H1 (cell line): ENCODE data around the gene STXBP5. TPM values are rescaled to one million over a fixed set of nuclear protein-coding genes. Genes with fewer than 3 reads are reported as not detected.
A peak's percentile ranks its signal among the peaks of the same experiment; 100 is the strongest.

Experiments
- CTCF ChIA-PET: fragments of 300-600 bp; sonication (Branson Sonifier 250); formaldehyde crosslinking; loops from one replicate; lab custom pipeline; 2021; ENCODE audit not compliant: partially characterized antibody; lab: Charles Lee
- POLR2A ChIA-PET: fragments of 300-600 bp; sonication (Branson Sonifier 250); formaldehyde crosslinking; loops from one replicate; lab custom pipeline; 2021; ENCODE audit warnings: inconsistent platforms; ENCODE audit not compliant: partially characterized antibody; lab: Charles Lee
- DNase-seq, 2 experiments: peaks; one replicate each; pipeline versions ENCODE4 v3.0.0 to v3.0.0-alpha.2; 2010 to 2022; ENCODE audit warnings: low spot score in 2 of 2, low read depth in 1 of 2, mixed read lengths in 1 of 2
- FAIRE-seq: peaks from 2 replicates; lab custom pipeline; 2011; peaks lifted over from hg19 to GRCh38; lab: Jason Lieb, UNC
- H2AFZ ChIP-seq: 2 replicates; pipeline ENCODE4 v1.8.1; 2012; ENCODE audit warnings: low read length, inconsistent platforms
- H2AK5ac ChIP-seq: 2 replicates; pipeline ENCODE4 v1.6.1; 2013; ENCODE audit warnings: low read depth, low read length
- H2BK120ac ChIP-seq: replicated peaks from 2 replicates; pipeline ENCODE3; 2013; ENCODE audit warnings: low read depth, low read length, inconsistent platforms
- H2BK12ac ChIP-seq: 2 replicates; pipeline ENCODE4 v1.6.1; 2013; ENCODE audit warnings: low read depth, low read length
- H2BK15ac ChIP-seq: 2 replicates; pipeline ENCODE4 v1.6.1; 2013; ENCODE audit warnings: low read length
- H2BK20ac ChIP-seq: 2 replicates; pipeline ENCODE4 v1.6.1; 2013; ENCODE audit warnings: low read length
- H2BK5ac ChIP-seq: 2 replicates; pipeline ENCODE4 v1.6.1; 2013; ENCODE audit warnings: low read depth, low read length
- H3K14ac ChIP-seq: 2 replicates; pipeline ENCODE4 v1.6.1; 2013; ENCODE audit warnings: inconsistent platforms; ENCODE audit not compliant: insufficient read length
- H3K18ac ChIP-seq: 2 replicates; pipeline ENCODE4 v1.6.1; 2013; ENCODE audit warnings: low read length; ENCODE audit errors: extremely low read depth
- H3K23ac ChIP-seq: 2 replicates; pipeline ENCODE4 v1.6.1; 2013; ENCODE audit warnings: inconsistent platforms; ENCODE audit not compliant: insufficient read length
- H3K23me2 ChIP-seq: 2 replicates; pipeline ENCODE4 v1.6.1; 2013; ENCODE audit warnings: low read depth, low read length
- H3K27ac ChIP-seq: 2 replicates; pipeline ENCODE4 v1.6.1; 2011; ENCODE audit warnings: low read depth, low read length, inconsistent platforms
- H3K27me3 ChIP-seq, 4 experiments: replicated peaks in 1 of 4; 1 replicate in 1 of 4; 2 replicates in 3 of 4; pipeline versions ENCODE4 v1.6.1 to v1.8.1; 2011 to 2013; ENCODE audit warnings: low read length in 3 of 4, mild to moderate bottlenecking in 3 of 4, inconsistent platforms in 2 of 4, mixed read lengths in 2 of 4, moderate library complexity in 1 of 4; ENCODE audit not compliant: control insufficient read depth in 3 of 4, insufficient read depth in 3 of 4; ENCODE audit errors: extremely low read depth in 1 of 4
- H3K36me3 ChIP-seq, 4 experiments: 2 replicates each; pipeline versions ENCODE4 v1.6.1 to v1.8.1; 2011 to 2013; ENCODE audit warnings: mild to moderate bottlenecking in 4 of 4, low read length in 3 of 4, moderate library complexity in 2 of 4, control low read depth in 1 of 4, inconsistent platforms in 1 of 4; ENCODE audit not compliant: insufficient read depth in 4 of 4, control insufficient read depth in 2 of 4
- H3K4ac ChIP-seq: replicated peaks from 2 replicates; pipeline ENCODE3; 2013; ENCODE audit warnings: low read length, low read depth, mixed read lengths, inconsistent platforms; ENCODE audit not compliant: insufficient read length
- H3K4me1 ChIP-seq, 4 experiments: replicated peaks in 1 of 4; 1 replicate in 1 of 4; 2 replicates in 3 of 4; pipeline versions ENCODE4 v1.6.1 to v1.8.1; 2011 to 2013; ENCODE audit warnings: low read length in 3 of 4, inconsistent platforms in 2 of 4, mixed read lengths in 1 of 4; ENCODE audit not compliant: insufficient read depth in 4 of 4, control insufficient read depth in 3 of 4
- H3K4me2 ChIP-seq, 2 experiments: 2 replicates each; pipeline versions ENCODE4 v1.6.1 to v1.8.1; 2011 to 2013; ENCODE audit warnings: low read depth in 2 of 2, low read length in 2 of 2, control low read depth in 1 of 2, inconsistent platforms in 1 of 2, mild to moderate bottlenecking in 1 of 2; ENCODE audit not compliant: insufficient read depth in 1 of 2
- H3K4me3 ChIP-seq, 4 experiments: fragments of 200-600, 300-600 bp in 1 of 4; sonication (generic), shearing (Covaris generic), sonication (Bioruptor Twin) in 1 of 4; 2 replicates each; pipeline versions ENCODE4 v1.5.1 to v1.8.1; 2011 to 2016; ENCODE audit warnings: low read length in 4 of 4, low read depth in 3 of 4, control low read depth in 2 of 4, inconsistent platforms in 2 of 4, mild to moderate bottlenecking in 2 of 4, mixed read lengths in 1 of 4, moderate library complexity in 1 of 4; ENCODE audit not compliant: insufficient read depth in 2 of 4; ENCODE audit errors: extremely low read depth in 1 of 4
- H3K56ac ChIP-seq: replicated peaks from 2 replicates; pipeline ENCODE3; 2013; ENCODE audit warnings: low read depth, mild to moderate bottlenecking, mixed read lengths, low read length, inconsistent platforms; ENCODE audit not compliant: insufficient read length
- H3K79me1 ChIP-seq: 2 replicates; pipeline ENCODE4 v1.6.1; 2013; ENCODE audit warnings: low read depth, low read length, control low read depth
- H3K79me2 ChIP-seq, 2 experiments: 2 replicates each; pipeline versions ENCODE4 v1.6.1 to v1.8.1; 2012 to 2013; ENCODE audit warnings: low read length in 2 of 2, mild to moderate bottlenecking in 2 of 2, inconsistent platforms in 1 of 2; ENCODE audit not compliant: insufficient read depth in 2 of 2, control insufficient read depth in 1 of 2
- H3K9ac ChIP-seq, 4 experiments: replicated peaks in 1 of 4; 1 replicate in 1 of 4; 2 replicates in 3 of 4; pipeline versions ENCODE4 v1.6.1 to v1.8.1; 2011 to 2013; ENCODE audit warnings: low read depth in 3 of 4, low read length in 3 of 4, control low read depth in 2 of 4, mild to moderate bottlenecking in 2 of 4, moderate library complexity in 2 of 4, inconsistent platforms in 1 of 4; ENCODE audit errors: extremely low read depth in 1 of 4
- H3K9me3 ChIP-seq, 2 experiments: 2 replicates each; pipeline versions ENCODE4 v1.6.1 to v1.8.1; 2012 to 2013; ENCODE audit warnings: mild to moderate bottlenecking in 2 of 2, moderate library complexity in 2 of 2, control low read depth in 1 of 2, inconsistent platforms in 1 of 2, low read depth in 1 of 2, low read length in 1 of 2, mixed read lengths in 1 of 2; ENCODE audit not compliant: insufficient read depth in 2 of 2
- H4K20me1 ChIP-seq, 2 experiments: replicated peaks in 1 of 2; 2 replicates each; pipeline versions ENCODE3 to v1.8.1; 2011 to 2013; ENCODE audit warnings: inconsistent platforms in 2 of 2, low read length in 2 of 2, mild to moderate bottlenecking in 1 of 2; ENCODE audit not compliant: insufficient read depth in 2 of 2, control insufficient read depth in 1 of 2
- H4K5ac ChIP-seq: 2 replicates; pipeline ENCODE4 v1.6.1; 2013; ENCODE audit warnings: low read length, low read depth, mixed read lengths, inconsistent platforms; ENCODE audit not compliant: insufficient read length
- H4K8ac ChIP-seq: 2 replicates; pipeline ENCODE4 v1.8.0; 2013; ENCODE audit warnings: mild to moderate bottlenecking, moderate library complexity, low read length, inconsistent platforms; ENCODE audit not compliant: insufficient read depth; ENCODE audit errors: extremely low read depth
- H4K91ac ChIP-seq: replicated peaks from 2 replicates; pipeline ENCODE3; 2013; ENCODE audit warnings: low read length, mixed read lengths, inconsistent platforms; ENCODE audit not compliant: insufficient read length
- CHD2 ChIP-seq: IDR thresholded peaks from 2 replicates; pipeline ENCODE4 v1.6.1; 2012; ENCODE audit warnings: low read length, improper control_type of control experiment
- SP4 ChIP-seq: IDR thresholded peaks from 2 replicates; pipeline ENCODE4 v1.6.1; 2012; ENCODE audit warnings: low read length, inconsistent platforms
- TCF12 ChIP-seq: IDR thresholded peaks from 2 replicates; pipeline ENCODE4 v1.6.1; 2011; ENCODE audit warnings: low read depth, mild to moderate bottlenecking, low read length
- WGBS, 2 experiments: shearing (Covaris generic) in 1 of 2; methylation state at CpG; one replicate each; pipeline versions ENCODE4 v1.1.6 to v1.1.7; 2013 to 2015; ENCODE audit warnings: low lambda C conversion rate in 2 of 2, mixed read lengths in 2 of 2, inconsistent platforms in 1 of 2, low coverage in 1 of 2, missing lambda C conversion rate in 1 of 2; ENCODE audit not compliant: insufficient replicate concordance in 2 of 2, insufficient coverage in 1 of 2, insufficient read length in 1 of 2; ENCODE audit errors: extremely low coverage in 1 of 2, missing lambda C conversion rate in 1 of 2; 5-methylcytosine and 5-hydroxymethylcytosine counted together
- polyA plus RNA-seq, 7 experiments: library from polyadenylated mRNA; depleted of rRNA in 3 of 7; stranded (reverse) in 5 of 7; unstranded in 2 of 7; fragments of >200 nt in 5 of 7; fragments of 200-250 nt in 2 of 7; gene quantifications; 1 replicate in 5 of 7; 2 replicates in 1 of 7; 4 replicates in 1 of 7; pipeline versions ENCODE4 v1.2.1 to v1.2.3, GENCODE V29; 2011 to 2013; ENCODE audit warnings: missing spikeins in 2 of 7, mixed read lengths in 2 of 7
- total RNA-seq: library from RNA; stranded (reverse); fragmentation: NEBNext Ultra II Directional; extraction: Animal tissue kit (Norgen Biotek cat#: 25700); gene quantifications from 2 replicates; pipeline ENCODE4 v1.2.1, GENCODE V29; 2021

The STXBP5 gene
- total and polyA plus RNA-seq, 2 of the 8 experiments (the other 6 are each of a cell fraction or from before 2014, with no cell fraction given), result 2.7 to 10.8 TPM

DNA sequence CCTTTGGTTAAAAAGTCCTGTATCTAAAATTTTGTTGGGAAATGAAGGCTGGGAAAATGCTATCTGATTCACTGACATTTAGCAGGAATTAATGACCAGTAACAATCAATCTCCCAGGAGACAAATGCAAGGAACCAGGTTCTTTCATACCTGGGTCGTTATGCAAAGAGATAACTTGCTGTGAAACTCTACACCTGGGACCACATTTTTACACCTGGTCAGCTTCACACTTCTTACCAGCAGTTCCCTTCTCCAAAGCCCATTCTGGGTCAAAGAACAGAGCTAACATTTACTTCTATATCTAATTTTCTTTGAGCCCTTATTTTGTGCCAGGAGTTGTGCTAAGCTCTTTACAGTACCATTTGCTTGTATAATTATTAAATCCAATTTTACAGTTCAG, 27.4 kb upstream of the STXBP5 start:
- no peaks in the 10 kb centered on the region for H3K9me3 ChIP-seq
- H2BK12ac ChIP-seq, result no peak overlapping the region
- POLR2A ChIA-PET, result no interaction called here
- H3K23ac ChIP-seq, result no peak overlapping the region
- no peaks in the 10 kb centered on the region for H3K79me2 ChIP-seq
- no peak overlapping the region for H2BK20ac ChIP-seq
- no peak overlapping the region for H4K8ac ChIP-seq
- no peak overlapping the region for H3K4me3 ChIP-seq
- WGBS, 2 experiments, result 22% methylated on average over 1 of the region's 1 CpG; no CpG with 5 or more reads in 1 of the 2 experiments
- no peak for DNase-seq
- H4K91ac ChIP-seq, result no peak overlapping the region
- no peak for TF ChIP-seq SP4
- TF ChIP-seq TCF12, result 0 out of 2 replicates have a peak, but pooled peaks have one; percentile 6
- TF ChIP-seq CHD2, result no peak
- TF ChIP-seq, all 59 proteins: peak for 1
- H2BK120ac ChIP-seq, result no peak overlapping the region
- H3K4ac ChIP-seq, result no peak overlapping the region
- H3K9ac ChIP-seq, result no peak overlapping the region
- FAIRE-seq, result no peak
- H3K36me3 ChIP-seq, result no peaks in the 10 kb centered on the region
- H2BK5ac ChIP-seq, result no peak overlapping the region
- no peak overlapping the region for H3K56ac ChIP-seq
- H3K27me3 ChIP-seq, result no peaks in the 10 kb centered on the region
- no peak overlapping the region for H3K18ac ChIP-seq
- H2AK5ac ChIP-seq, result no peak overlapping the region
- H4K5ac ChIP-seq, result no peak overlapping the region
- H3K4me2 ChIP-seq, result no peak overlapping the region
- H3K79me1 ChIP-seq, result no peaks in the 10 kb centered on the region
- no peaks in the 10 kb centered on the region for H3K4me1 ChIP-seq
- no peaks in the 10 kb centered on the region for H4K20me1 ChIP-seq
- no peak overlapping the region for H2AFZ ChIP-seq
- CTCF ChIA-PET, result no interaction called here
- H2BK15ac ChIP-seq, result no peak overlapping the region
- H3K23me2 ChIP-seq, result no peaks in the 10 kb centered on the region
- H3K14ac ChIP-seq, result no peak overlapping the region
- no peak overlapping the region for H3K27ac ChIP-seq
